HG03457 (cell line): ENCODE results near the gene KLF9.

ENCODE experiments used
- ATAC-seq: cut with Tn5 transposase; IDR thresholded peaks from one replicate; pipeline ENCODE4 v1.9.1; 2021; ENCODE audit warnings: moderate number of reproducible peaks; ENCODE audit not compliant: unreplicated experiment

The KLF9 gene

GRCh38 chr9:70413799-70414775 lies at the start of gene KLF9:
Gene KLF9 (minus strand): TSS chr9:70414657. CDS start chr9:70413363, 1,294 bp downstream.
- peak; percentile 61 for ATAC-seq

- no peak for ATAC-seq
Measured at GRCh38 chr9:70463877-70464276, 49.4 kb upstream of the KLF9 start.

- ATAC-seq, result no peak
Measured at GRCh38 chr9:70462300-70462699, 47.8 kb upstream of the KLF9 start.

GRCh38 chr9:70457235-70457634 lies 42.8 kb upstream of the KLF9 start:
- ATAC-seq, result no peak

DNA sequence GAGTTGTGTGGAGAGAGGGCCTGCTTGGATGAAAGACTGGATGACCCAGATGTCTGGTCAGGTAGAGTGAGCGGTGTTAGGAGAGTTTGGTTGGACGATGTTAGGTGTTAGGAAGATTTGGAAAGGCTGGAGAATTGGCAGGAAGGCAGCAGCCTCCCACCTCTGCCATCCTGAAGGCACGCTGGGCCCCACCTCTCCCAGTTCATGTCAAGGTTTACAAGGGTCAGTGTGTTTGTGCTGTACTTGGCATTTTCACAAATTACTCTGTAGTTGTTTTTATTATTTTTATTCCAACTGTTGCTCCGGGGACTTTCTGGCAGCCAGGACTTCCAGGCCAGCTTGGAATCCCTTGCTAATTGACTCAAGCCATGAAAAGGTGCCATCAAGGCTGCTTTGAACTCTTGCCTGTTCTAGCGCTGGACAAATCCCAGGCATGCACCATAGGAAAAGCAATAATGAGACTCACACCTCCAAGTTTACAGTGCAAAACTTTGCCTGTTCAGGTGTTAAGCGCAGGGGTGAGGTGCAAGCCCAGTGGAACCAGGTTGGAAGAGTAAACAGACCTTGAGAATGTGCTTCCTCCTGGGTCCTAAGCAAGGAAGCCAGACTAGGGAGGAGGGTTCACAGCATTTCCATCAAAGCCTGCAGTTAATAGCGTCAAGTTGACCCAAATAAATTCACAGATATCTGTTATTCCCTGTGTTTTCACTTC lies 41.7 kb upstream of the KLF9 start:
- ATAC-seq, result no peak

DNA sequence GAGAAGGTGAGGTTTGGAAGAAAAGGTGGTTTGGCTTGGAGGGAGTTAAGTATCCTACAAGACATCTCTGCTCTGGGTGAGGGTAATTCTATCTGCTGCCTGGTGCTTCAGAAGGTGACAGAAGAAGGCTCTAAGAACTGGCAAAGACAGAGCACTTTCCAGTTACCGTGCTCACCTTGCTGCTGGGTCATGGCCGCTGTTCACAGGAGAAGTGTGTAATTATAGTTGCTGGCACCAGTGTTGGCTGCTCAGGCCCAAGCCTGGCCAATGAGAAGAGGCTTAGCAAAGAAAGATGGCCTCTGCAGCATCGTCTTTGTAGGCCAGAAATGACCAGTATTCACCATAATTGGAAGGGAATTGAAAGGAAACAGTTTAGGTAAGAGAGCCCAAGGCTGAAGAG lies 37.9 kb upstream of the KLF9 start:
- ATAC-seq, result no peak

DNA sequence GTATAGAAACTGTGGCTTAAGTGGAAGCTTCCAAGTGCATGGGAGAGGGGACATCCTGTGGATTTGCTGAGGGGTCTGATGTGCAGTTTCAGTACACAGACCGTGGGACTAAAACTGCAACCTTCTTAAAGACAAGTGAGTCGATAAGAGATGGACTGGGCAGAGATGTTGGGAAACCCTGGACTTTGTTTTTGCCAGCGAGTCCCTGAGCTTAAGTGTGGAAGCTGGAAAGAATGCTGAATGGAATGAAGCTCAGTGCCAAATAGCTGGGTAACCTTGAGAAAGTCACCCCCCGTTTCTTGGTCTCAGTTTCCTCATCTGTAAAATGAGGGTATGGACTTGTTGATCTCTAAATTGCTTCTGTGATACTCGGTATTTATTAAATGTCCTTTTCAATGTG lies 37.3 kb upstream of the KLF9 start:
- ATAC-seq, result no peak

DNA sequence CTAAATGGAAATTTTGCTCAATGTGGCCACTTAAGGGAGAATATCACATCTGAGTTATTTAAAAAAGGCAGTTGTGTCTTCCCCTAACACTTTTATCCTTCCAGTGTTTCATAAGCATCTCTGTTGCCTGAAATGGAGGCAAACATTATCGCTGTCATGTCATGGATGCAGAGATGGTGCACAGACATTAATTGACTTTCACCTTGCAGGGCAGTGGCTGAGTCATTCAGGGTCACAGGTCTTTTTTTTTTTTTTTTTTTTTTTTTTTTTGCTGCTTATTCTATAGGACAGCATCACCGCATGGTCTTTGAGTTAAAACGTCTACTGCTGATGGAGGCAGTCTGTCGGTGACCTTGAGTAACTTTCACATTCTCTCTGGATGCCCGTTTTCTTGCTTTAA lies 36.3 kb upstream of the KLF9 start:
- no peak for ATAC-seq

DNA sequence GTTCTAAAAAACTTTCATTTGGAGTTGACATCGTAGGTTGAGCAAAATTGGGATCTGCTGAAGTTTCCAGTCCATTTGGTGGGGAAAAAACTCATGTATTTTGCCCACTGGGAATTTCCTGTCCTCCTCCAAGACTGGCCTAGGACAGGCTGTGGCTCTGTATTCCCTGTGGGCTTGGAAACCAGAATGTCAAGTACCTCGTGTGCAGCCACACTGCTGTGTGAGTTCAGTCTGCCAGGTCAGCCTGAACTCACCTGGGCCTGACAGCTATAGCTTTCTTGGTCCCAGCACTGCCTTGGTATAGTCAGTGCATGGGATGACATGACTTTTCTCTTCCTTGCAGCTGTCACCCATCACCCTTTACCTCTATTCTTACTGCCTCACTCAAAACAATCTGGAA lies 35.0 kb upstream of the KLF9 start:
- no peak for ATAC-seq

- ATAC-seq, result no peak
Measured at GRCh38 chr9:70448919-70449318, 34.5 kb upstream of the KLF9 start.

DNA sequence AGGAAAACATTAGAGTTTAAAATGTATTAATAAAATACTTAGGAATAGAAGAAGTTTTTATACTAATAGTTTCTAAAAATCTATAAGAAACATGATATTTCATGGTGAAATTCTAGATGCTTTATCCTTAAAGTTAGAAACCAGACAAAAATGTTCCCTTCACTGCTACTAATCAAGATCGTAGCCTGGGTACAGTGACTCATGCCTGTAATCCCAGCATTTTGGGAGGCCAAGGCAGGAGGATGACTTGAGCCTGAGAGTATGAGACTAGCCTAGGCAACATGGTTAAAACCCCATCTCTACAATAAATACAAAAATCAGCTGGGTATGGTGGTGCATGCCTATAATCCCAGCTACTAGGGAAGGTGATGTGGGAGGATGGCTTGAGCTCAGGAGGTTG lies 30.4 kb upstream of the KLF9 start:
- no peak for ATAC-seq

GRCh38 chr9:70442328-70442848 lies 27.9 kb upstream of the KLF9 start:
- ATAC-seq, result no peak

DNA sequence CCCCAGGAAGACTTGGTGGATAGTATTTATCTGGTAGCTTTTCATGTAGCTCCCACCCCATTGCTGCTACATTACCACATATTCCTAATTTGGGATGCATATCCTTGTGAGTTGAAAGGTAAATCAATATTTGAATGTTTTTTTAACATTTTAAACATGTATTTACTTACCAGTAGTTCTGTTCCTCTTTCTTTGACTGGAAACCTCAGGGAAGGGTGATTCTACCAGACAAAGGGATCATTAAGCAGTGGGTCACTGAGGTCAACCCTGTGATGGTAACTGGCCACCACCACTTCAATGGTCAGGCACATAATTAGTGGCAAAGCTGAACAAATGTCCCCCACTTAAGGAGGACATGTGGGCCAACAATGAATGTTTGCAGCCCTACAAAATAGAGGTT lies 27.2 kb upstream of the KLF9 start:
- no peak for ATAC-seq

DNA sequence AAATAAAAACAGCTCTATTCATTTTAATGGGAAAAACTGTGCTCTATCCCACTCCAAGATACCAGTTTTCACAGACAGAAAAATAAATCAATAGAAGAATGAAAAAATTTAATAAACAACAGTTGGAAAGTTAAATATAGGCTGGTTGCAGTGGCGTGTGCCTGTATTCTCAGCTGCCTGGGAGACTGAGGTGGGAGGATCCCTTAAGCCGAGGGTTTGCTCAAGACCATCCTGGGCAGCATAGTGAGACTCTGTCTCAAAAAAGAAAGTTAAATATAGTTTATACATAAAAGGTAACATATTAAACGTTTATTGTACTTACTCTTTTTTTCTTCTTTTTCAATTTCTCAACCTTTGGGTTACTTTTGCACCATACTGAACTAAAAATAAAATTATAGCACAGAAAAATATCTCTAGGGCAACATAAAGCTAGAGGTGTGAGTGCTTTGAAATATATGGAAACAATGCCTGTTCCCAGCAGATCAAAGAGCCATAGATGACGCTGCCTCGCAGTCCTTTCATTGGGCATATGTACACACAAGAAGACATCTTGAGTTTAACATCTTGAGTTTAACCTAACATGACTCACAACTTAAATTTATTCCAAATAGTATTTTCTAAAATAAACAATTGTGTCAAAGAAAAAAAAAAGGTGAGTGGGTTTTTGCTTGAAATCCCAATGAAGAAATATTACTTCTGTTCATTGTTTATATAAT lies 25.7 kb upstream of the KLF9 start:
- ATAC-seq, result no peak

DNA sequence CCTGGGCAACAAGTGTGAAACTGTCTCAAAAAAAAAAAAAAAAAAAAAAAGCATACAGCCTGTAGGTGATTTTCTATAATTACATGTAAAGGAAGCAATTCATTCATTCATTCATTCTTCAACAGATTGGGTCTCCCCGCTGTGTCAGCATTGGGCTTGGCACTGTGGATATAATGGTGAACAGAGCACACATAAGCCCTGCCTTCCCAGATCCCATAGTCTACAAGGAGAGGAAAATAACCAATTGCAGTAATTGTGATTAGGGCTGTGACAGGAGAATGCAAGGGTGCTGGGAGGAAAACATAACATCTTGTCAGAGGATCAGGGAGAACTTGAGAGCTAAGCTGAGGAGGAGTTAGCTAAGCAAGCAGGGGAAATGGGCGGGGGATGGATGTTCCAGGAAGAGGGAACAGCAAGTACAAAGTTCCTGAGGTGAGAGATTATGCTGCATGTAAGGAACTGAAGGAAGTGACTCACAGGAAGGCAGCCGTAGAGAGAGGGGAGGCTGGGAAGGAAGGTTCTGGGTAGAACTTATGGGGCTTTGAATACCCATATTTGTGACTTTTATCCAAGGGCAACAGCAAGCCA lies 24.0 kb upstream of the KLF9 start:
- ATAC-seq, result no peak

DNA sequence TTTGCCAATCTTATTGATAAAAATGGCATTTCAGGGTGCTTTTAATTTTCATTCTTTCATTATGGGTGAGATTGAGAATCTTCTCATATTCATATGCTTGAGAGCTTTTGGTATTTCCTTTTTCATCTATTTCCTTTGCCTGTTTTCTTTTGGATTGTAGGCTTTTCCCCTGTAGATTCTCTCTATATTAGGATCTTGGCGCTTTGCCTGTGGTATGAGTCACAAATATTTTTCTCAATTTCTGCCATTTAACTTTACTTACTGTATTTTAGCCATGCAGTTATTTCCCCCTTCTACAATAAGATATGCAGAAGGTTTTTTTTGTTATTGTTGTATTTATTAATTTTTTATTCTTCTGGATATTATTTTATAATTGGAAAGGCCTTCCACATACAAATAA lies 21.5 kb upstream of the KLF9 start:
- ATAC-seq, result no peak

DNA sequence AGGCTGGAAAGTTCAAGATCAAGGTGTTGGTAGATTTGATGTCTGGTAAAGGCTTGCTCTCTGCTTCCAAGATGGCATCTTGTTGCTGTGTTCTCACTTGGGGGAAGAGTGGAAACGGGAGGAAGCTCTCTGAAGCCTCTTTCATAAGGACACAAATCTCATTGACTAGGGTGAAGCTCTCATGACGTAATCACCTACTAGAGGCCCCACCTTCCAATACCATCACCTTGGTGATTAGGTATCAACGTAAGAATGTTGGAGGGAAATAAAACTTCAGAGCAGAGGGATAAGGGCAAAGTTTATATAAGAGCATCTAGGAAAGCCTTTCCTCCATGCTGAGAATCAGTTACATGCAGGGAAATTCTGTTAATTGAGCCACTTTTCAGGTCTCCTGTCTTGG lies 15.4 kb upstream of the KLF9 start:
- ATAC-seq, result no peak

GRCh38 chr9:70428781-70429180 lies 14.3 kb upstream of the KLF9 start:
- no peak for ATAC-seq

DNA sequence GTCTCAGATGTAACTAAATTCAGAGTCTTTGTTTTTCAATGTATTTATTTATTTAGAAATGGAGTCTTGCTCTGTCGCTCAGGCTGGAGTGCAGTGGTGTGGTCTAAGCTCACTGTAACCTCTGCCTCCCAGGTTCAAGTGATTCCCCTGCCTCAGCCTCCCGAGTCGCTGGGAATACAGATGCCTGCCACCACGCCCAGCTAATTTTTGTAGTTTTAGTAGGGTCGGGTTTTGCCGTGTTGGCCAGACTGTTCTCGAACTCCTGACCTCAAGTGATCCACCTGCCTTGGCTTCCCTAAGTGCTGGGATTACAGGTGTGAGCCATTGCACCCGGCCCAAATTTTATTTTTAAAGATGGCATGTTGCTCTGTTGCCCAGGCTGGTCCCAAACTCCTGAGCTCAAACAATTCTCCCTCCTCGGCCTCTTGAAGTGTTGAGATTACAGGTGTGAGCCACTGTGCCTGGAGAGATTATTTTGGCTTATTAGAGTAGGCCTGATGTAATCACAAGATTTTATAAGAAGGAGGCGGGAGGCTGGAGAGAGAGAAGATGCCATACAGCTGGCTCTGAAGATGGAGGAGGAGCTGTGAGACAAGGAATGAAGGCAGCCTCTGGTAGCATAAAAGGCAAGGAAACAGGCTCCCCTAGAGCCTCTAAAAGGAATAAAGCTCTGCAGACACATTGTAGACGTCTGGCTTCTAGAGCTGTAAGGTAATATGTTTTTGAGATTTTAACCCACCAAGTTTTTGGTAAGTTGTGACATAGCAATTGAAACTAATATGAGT lies 12.9 kb upstream of the KLF9 start:
- no peak for ATAC-seq

- ATAC-seq, result no peak
Measured at GRCh38 chr9:70425192-70425591, 10.7 kb upstream of the KLF9 start.
